Measurements from ENCODE around the gene LRRC66. TPM values are rescaled to one million over a fixed set of nuclear protein-coding genes. Genes with fewer than 3 reads are reported as not detected.

LRRC66 gene
- total RNA-seq, 2 experiments from 2014 or later: 0.09 TPM; not detected in 1

GRCh38 chr4:51960486-51960885 is 59.7 kb downstream of the LRRC66 start:
- TF ChIP-seq CTCF (IDR thresholded peaks at IDR 0.05): no peak
- H3K9me3 Mint-ChIP-seq: no peaks in the 10 kb centered on the region
- H3K4me3 Mint-ChIP-seq: no peak overlapping the region
- H3K27ac Mint-ChIP-seq: no peak overlapping the region
- intact Hi-C loops (cut with micrococcal nuclease): no loop called here
- CTCF ChIA-PET: no interaction called here
- H3K36me3 Mint-ChIP-seq (ENCODE audit: low read depth): no peaks in the 10 kb centered on the region
- peaks cover 1% of the 10 kb centered on the region for H3K27me3 Mint-ChIP-seq
- POLR2A ChIA-PET: no interaction called here
- ATAC-seq (no peak), DNase-seq (no peak)
- no peaks in the 10 kb centered on the region for H3K4me1 Mint-ChIP-seq (ENCODE audit: low read depth)

- H3K27me3 Mint-ChIP-seq: peaks cover 1% of the 10 kb centered on the region
- H3K4me3 Mint-ChIP-seq: no peak overlapping the region
- no peaks in the 10 kb centered on the region for H3K9me3 Mint-ChIP-seq
- H3K27ac Mint-ChIP-seq: no peak overlapping the region
- ChIA-PET POLR2A (no interaction called here), CTCF (no interaction called here)
- TF ChIP-seq CTCF (IDR thresholded peaks at IDR 0.05): no peak
- DNase-seq: no peak
- intact Hi-C loops (cut with micrococcal nuclease): no loop called here
- H3K4me1 Mint-ChIP-seq (ENCODE audit: low read depth): no peaks in the 10 kb centered on the region
- ATAC-seq: no peak
- no peaks in the 10 kb centered on the region for H3K36me3 Mint-ChIP-seq (ENCODE audit: low read depth)
Observed at GRCh38 chr4:51958199-51958968, 61.8 kb downstream of the LRRC66 start.

Other genes starting within 250 kb of the LRRC66 start
- 10 to 100 TPM; 32.6 to 39.8 TPM for gene DCUN1D4, start 177.2 kb downstream of the LRRC66 start, total RNA-seq
- 1 to 10 TPM; 7.6 to 8.8 TPM for gene SGCB, start 17.9 kb upstream of the LRRC66 start, total RNA-seq
- under 1 TPM in 1 of 2 experiments, not detected in 1; 0.58 TPM for gene SPATA18, start 30.9 kb upstream of the LRRC66 start, total RNA-seq

Data from activated CD8-positive, alpha-beta T cell treated with anti-CD3 and anti-CD28 coated beads for 36 hours (primary cell).